Astrocyte (in vitro differentiated cells and primary cell): ENCODE measurements around the gene WFDC5.

ENCODE experiments used
- EZH2 ChIP-seq: IDR thresholded peaks from 2 replicates; pipeline ENCODE4 v1.6.1; 2012; ENCODE audit warnings: mild to moderate bottlenecking, low read length, inconsistent platforms; ENCODE audit not compliant: insufficient read depth
- TF ChIP-seq, protein P1 (sequence below): IDR thresholded peaks from 2 replicates; pipeline ENCODE4 v1.5.1; 2011; ENCODE audit warnings: low read depth, mild to moderate bottlenecking, inconsistent platforms, low read length, moderate library complexity; ENCODE audit not compliant: insufficient read depth

GRCh38 chr20:45101333-45101850 lies 13.6 kb downstream of the WFDC5 start:
- TF ChIP-seq, protein P1, sequence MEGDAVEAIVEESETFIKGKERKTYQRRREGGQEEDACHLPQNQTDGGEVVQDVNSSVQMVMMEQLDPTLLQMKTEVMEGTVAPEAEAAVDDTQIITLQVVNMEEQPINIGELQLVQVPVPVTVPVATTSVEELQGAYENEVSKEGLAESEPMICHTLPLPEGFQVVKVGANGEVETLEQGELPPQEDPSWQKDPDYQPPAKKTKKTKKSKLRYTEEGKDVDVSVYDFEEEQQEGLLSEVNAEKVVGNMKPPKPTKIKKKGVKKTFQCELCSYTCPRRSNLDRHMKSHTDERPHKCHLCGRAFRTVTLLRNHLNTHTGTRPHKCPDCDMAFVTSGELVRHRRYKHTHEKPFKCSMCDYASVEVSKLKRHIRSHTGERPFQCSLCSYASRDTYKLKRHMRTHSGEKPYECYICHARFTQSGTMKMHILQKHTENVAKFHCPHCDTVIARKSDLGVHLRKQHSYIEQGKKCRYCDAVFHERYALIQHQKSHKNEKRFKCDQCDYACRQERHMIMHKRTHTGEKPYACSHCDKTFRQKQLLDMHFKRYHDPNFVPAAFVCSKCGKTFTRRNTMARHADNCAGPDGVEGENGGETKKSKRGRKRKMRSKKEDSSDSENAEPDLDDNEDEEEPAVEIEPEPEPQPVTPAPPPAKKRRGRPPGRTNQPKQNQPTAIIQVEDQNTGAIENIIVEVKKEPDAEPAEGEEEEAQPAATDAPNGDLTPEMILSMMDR: no peak
- no peak for TF ChIP-seq EZH2
